Neural cell (in vitro differentiated cells): ENCODE data around the gene GET4. TPM values are rescaled to one million over a fixed set of nuclear protein-coding genes. Genes with fewer than 3 reads are reported as not detected.

ENCODE experiments used
- H2AFZ ChIP-seq: fragments of 200-600, 300-800 bp; sonication (generic), shearing (Covaris generic); 2 replicates; pipeline ENCODE4 v1.6.0; 2014; ENCODE audit warnings: low read depth, mild to moderate bottlenecking, antibody characterized with exemption, low read length, moderate library complexity
- H3F3A ChIP-seq: fragments of 200-600 bp; shearing (Covaris generic); 2 replicates; pipeline ENCODE4 v1.6.1; 2016; ENCODE audit warnings: mild to moderate bottlenecking, moderate library complexity, mixed read lengths, antibody characterized with exemption, low read length; ENCODE audit not compliant: insufficient read depth, poor library complexity, severe bottlenecking
- H3K27ac ChIP-seq: fragments of 200-600, 300-800 bp; sonication (generic), shearing (Covaris generic); 2 replicates; pipeline ENCODE4 v1.5.1; 2014; ENCODE audit warnings: mild to moderate bottlenecking, low read length, moderate library complexity
- H3K27me3 ChIP-seq: fragments of 300-800, 200-600 bp; sonication (generic), shearing (Covaris generic); 2 replicates; pipeline ENCODE4 v1.6.0; 2014; ENCODE audit warnings: mild to moderate bottlenecking, low read depth, low read length, moderate library complexity; ENCODE audit not compliant: insufficient read depth
- H3K36me3 ChIP-seq: fragments of 300-800, 200-600 bp; sonication (generic), shearing (Covaris generic); 2 replicates; pipeline ENCODE4 v1.5.1; 2014; ENCODE audit warnings: mild to moderate bottlenecking, antibody characterized with exemption, low read length, moderate library complexity; ENCODE audit not compliant: insufficient read depth
- H3K4me2 ChIP-seq: fragments of 300-800, 200-600 bp; sonication (generic), shearing (Covaris generic); 2 replicates; pipeline ENCODE4 v1.6.0; 2014; ENCODE audit warnings: mild to moderate bottlenecking, low read length
- H3K4me3 ChIP-seq: fragments of 300-800, 200-600 bp; sonication (generic), shearing (Covaris generic); 2 replicates; pipeline ENCODE4 v1.5.1; 2014; ENCODE audit warnings: mild to moderate bottlenecking, low read length, moderate library complexity
- H3K79me2 ChIP-seq: fragments of 200-600 bp; shearing (Covaris generic); replicated peaks from 2 replicates; pipeline ENCODE4 v1.6.0; 2014; ENCODE audit warnings: mild to moderate bottlenecking, low read length, moderate library complexity; ENCODE audit not compliant: insufficient read depth
- H3K9ac ChIP-seq: fragments of 300-800, 200-600 bp; sonication (generic), shearing (Covaris generic); 2 replicates; pipeline ENCODE4 v1.6.1; 2016; ENCODE audit warnings: mild to moderate bottlenecking, low read length, mixed read lengths
- H3K9me2 ChIP-seq: fragments of 200-600 bp; shearing (Covaris generic); 2 replicates; pipeline ENCODE4 v1.6.1; 2016; ENCODE audit warnings: mild to moderate bottlenecking, low read length, mixed read lengths; ENCODE audit not compliant: insufficient read depth
- H3K9me3 ChIP-seq: fragments of 200-600, 300-800 bp; sonication (generic), shearing (Covaris generic); 2 replicates; pipeline ENCODE4 v1.6.1; 2016; ENCODE audit warnings: mild to moderate bottlenecking, mixed run types, low read length, moderate library complexity, mixed read lengths
- H4K20me1 ChIP-seq: fragments of 200-600 bp; shearing (Covaris generic); 2 replicates; pipeline ENCODE4 v1.6.1; 2016; ENCODE audit warnings: mild to moderate bottlenecking, mixed run types; ENCODE audit not compliant: insufficient read depth
- CTCF ChIP-seq: fragments of 450-650 bp; IDR thresholded peaks from 2 replicates; pipeline ENCODE4 v1.5.1; 2014; ENCODE audit warnings: antibody characterized with exemption, mild to moderate bottlenecking, moderate library complexity; ENCODE audit not compliant: poor library complexity, severe bottlenecking
- EP300 ChIP-seq: fragments of 450-650 bp; conservative IDR thresholded peaks from 2 replicates; pipeline ENCODE4 v1.6.1; 2014; ENCODE audit warnings: antibody characterized with exemption, mild to moderate bottlenecking, moderate library complexity; ENCODE audit not compliant: poor library complexity, severe bottlenecking
- EZH2 ChIP-seq: fragments of 200-600, 300-800 bp; shearing (Covaris generic), sonication (generic); IDR thresholded peaks from 2 replicates; pipeline ENCODE4 v1.6.1; 2014; ENCODE audit warnings: antibody characterized with exemption, low read length, borderline replicate concordance, mild to moderate bottlenecking; ENCODE audit not compliant: insufficient read depth, poor library complexity, severe bottlenecking
- MXI1 ChIP-seq: fragments of 450-650 bp; conservative IDR thresholded peaks from 2 replicates; pipeline ENCODE4 v1.6.1; 2014; ENCODE audit warnings: antibody characterized with exemption, mild to moderate bottlenecking; ENCODE audit not compliant: poor library complexity, severe bottlenecking
- POLR2AphosphoS5 ChIP-seq: IDR thresholded peaks from 2 replicates; pipeline ENCODE4 v1.6.1; 2012
- RAD21 ChIP-seq: fragments of 450-650 bp; conservative IDR thresholded peaks from 2 replicates; pipeline ENCODE4 v1.6.1; 2014; ENCODE audit warnings: antibody characterized with exemption, mild to moderate bottlenecking, moderate library complexity
- REST ChIP-seq: IDR thresholded peaks from 2 replicates; pipeline ENCODE4 v1.6.1; 2012; ENCODE audit warnings: borderline replicate concordance
- SMC3 ChIP-seq: fragments of 450-650 bp; conservative IDR thresholded peaks from 2 replicates; pipeline ENCODE4 v1.6.1; 2014; ENCODE audit warnings: antibody characterized with exemption, mild to moderate bottlenecking, moderate library complexity; ENCODE audit not compliant: poor library complexity
- TAF1 ChIP-seq: IDR thresholded peaks from 2 replicates; pipeline ENCODE4 v1.6.1; 2012; ENCODE audit warnings: low read depth
- polyA plus RNA-seq: library from polyadenylated mRNA; depleted of rRNA; stranded (reverse); fragments of >200 nt; gene quantifications from 2 replicates; pipeline ENCODE4 v1.2.3, GENCODE V29; 2014

GET4 gene
- polyA plus RNA-seq, 1 donor from 2014 or later = 63.8 TPM

- H3F3A ChIP-seq = no peaks in the 10 kb centered on the region
- no peaks in the 10 kb centered on the region for H4K20me1 ChIP-seq
- no peak for TF ChIP-seq MXI1
- no peak for TF ChIP-seq RAD21
- TF ChIP-seq TAF1 = no peak
- TF ChIP-seq EP300 = no peak
- TF ChIP-seq EZH2 = no peak
- TF ChIP-seq REST = no peak
- no peak for TF ChIP-seq SMC3
- TF ChIP-seq CTCF = no peak
- no peak for TF ChIP-seq POLR2AphosphoS5
- no peak overlapping the region for H3K9ac ChIP-seq
- H3K79me2 ChIP-seq = no peaks in the 10 kb centered on the region
- H3K27me3 ChIP-seq = peaks cover 7% of the 10 kb centered on the region
- no peak overlapping the region for H2AFZ ChIP-seq
- H3K27ac ChIP-seq = no peak overlapping the region
- H3K9me3 ChIP-seq = no peaks in the 10 kb centered on the region
- H3K4me2 ChIP-seq = no peak overlapping the region
- no peaks in the 10 kb centered on the region for H3K9me2 ChIP-seq
- H3K36me3 ChIP-seq = no peaks in the 10 kb centered on the region
- H3K4me3 ChIP-seq = peak overlapping the region; percentile 27
Observed at GRCh38 chr7:909358-910329, 33.3 kb downstream of the GET4 start.

- Histone ChIP-seq H2AFZ (no peak overlapping the region), H3K4me3 (peak overlapping the region; percentile 27), H3F3A (no peaks in the 10 kb centered on the region), H3K36me3 (no peaks in the 10 kb centered on the region), H3K9me2 (no peaks in the 10 kb centered on the region), H3K79me2 (no peaks in the 10 kb centered on the region), H3K27me3 (no peaks in the 10 kb centered on the region), H3K4me2 (no peak overlapping the region), H4K20me1 (no peaks in the 10 kb centered on the region), H3K27ac (peak overlapping the region; percentile 24), H3K9me3 (no peaks in the 10 kb centered on the region), H3K9ac (peak overlapping the region; percentile 12)
- TF ChIP-seq REST = no peak
- TF ChIP-seq RAD21 = no peak
- TF ChIP-seq POLR2AphosphoS5 = no peak
- no peak for TF ChIP-seq TAF1
- TF ChIP-seq SMC3 = no peak
- no peak for TF ChIP-seq CTCF
Observed at GRCh38 chr7:910441-910861, 34.1 kb downstream of the GET4 start.
